Measurements from ENCODE around the gene SMG7.

DNA sequence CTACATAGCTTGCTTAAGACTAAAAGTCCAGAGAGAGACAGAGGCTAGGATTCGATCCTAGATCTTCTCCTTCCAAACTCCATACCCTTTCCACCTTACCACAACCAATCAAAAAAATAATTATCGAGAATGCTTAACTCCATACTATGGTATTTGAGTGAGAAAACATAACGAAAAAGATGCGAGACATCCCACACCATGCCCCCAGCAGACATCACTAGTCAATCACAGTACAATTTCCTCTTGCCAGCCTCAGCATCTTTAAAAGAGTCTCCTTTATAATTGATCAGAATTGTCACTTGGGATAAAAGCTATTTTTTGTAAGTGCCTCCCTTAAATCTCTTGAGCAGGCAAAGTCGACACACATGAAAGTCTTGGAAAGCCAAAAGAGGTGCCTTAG is 117.1 kb downstream of the SMG7 start:
- TF ChIP-seq POLR2A (IDR thresholded peaks at IDR 0.05), result no peak
- TF ChIP-seq, protein P1, sequence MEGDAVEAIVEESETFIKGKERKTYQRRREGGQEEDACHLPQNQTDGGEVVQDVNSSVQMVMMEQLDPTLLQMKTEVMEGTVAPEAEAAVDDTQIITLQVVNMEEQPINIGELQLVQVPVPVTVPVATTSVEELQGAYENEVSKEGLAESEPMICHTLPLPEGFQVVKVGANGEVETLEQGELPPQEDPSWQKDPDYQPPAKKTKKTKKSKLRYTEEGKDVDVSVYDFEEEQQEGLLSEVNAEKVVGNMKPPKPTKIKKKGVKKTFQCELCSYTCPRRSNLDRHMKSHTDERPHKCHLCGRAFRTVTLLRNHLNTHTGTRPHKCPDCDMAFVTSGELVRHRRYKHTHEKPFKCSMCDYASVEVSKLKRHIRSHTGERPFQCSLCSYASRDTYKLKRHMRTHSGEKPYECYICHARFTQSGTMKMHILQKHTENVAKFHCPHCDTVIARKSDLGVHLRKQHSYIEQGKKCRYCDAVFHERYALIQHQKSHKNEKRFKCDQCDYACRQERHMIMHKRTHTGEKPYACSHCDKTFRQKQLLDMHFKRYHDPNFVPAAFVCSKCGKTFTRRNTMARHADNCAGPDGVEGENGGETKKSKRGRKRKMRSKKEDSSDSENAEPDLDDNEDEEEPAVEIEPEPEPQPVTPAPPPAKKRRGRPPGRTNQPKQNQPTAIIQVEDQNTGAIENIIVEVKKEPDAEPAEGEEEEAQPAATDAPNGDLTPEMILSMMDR (IDR thresholded peaks at IDR 0.05), result no peak

Measured in adrenal gland (tissue), 5 donors.